Right renal cortex interstitium (tissue), 3 donors: ENCODE results near the gene RGPD5. TPM values are rescaled to one million over a fixed set of nuclear protein-coding genes. Genes with fewer than 3 reads are reported as not detected.
"Not testable (repeated sequence)": the region's sequence is repeated elsewhere in the genome, so short reads cannot be mapped to it uniquely, and the experiment has no call there.

ENCODE experiments used
- DNase-seq, 3 donors: peaks; one replicate each; pipeline ENCODE4 v3.0.0-alpha.2; 2013; ENCODE audit warnings: low read depth in 3 of 3, low spot score in 2 of 3
- polyA plus RNA-seq, 3 donors: library from polyadenylated mRNA; unstranded; fragments of 120-200 nt; gene quantifications; one replicate each; pipeline ENCODE4 v1.2.1, GENCODE V29; 2013; ENCODE audit not compliant: insufficient read length in 3 of 3

Gene RGPD5
- 10 to 100 TPM in 2 of 3 donors, 1 to 10 TPM in 1; 8.7 to 15.3 (median 10.4) TPM for polyA plus RNA-seq

DNA sequence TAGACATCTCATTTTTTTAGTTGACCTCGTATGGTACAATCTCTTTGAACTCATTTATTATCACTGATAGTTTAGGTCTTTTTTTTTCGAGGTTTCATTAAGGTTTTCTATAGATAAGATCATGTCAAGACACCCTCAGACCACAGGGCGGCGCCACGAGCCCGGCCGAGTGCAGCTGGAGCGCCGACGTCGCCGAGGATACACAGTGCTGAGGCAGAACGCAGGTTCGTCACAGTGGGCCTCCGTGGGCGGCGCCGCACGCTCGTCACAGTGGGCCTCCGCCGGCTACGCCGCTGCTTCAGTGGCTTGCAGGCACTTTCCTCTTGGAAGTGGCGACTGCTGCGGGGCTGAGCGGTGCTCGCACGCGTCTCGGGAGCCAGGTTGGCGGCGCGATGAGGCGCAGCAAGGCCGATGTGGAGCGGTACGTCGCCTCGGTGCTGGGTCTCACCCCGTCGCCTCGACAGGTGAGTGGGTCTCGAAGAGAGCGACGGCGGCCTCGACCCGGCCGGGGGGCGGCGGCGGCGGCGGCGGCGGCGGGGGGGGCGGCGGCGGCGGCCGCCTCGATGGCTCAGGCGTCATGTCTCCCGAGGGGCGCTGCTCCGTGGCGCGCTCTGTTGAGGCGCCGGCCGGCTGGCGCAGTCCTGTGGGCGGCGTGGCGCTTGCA is at the start of gene RGPD5:
Gene RGPD5, plus strand, starts transcription at position 232 of the 664 bp plus-strand sequence. Its CDS starts 161 bp downstream, at position 393.
- not testable (repeated sequence) for DNase-seq

GRCh38 chr2:109751572-109751971 is 42.5 kb upstream of the RGPD5 start:
- not testable (repeated sequence) for DNase-seq

DNA sequence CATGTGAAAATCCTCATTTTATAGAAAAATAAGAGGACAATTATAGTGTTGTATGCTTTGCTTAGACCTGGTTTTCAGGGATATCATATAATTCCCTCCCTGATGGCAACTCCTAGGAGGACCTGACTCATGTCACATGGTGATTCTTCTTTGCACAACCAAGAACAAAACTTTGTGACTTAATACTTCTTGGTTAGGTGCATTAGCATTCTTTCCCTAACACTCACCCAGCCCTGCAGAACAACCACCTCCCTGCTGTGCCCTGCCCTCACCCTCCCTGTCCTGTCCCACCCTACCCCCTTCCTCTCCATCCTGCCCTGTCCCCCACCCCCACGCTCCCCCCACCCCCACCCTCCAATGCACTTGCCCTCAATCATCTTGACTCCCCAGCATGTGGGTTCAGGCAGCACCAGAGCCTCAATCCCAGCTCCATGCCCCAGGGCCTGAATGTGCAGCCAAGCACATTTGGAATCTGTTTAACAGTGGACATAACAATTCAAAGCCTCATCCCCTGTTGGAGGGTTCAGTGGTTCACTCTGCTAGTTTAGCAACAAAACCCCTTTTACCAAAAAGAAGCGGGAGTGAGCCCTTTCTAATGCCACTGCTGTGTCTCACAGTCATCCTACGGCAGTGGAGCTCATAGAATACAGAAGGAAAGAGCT is 36.8 kb upstream of the RGPD5 start:
- not testable (repeated sequence) for DNase-seq

DNA sequence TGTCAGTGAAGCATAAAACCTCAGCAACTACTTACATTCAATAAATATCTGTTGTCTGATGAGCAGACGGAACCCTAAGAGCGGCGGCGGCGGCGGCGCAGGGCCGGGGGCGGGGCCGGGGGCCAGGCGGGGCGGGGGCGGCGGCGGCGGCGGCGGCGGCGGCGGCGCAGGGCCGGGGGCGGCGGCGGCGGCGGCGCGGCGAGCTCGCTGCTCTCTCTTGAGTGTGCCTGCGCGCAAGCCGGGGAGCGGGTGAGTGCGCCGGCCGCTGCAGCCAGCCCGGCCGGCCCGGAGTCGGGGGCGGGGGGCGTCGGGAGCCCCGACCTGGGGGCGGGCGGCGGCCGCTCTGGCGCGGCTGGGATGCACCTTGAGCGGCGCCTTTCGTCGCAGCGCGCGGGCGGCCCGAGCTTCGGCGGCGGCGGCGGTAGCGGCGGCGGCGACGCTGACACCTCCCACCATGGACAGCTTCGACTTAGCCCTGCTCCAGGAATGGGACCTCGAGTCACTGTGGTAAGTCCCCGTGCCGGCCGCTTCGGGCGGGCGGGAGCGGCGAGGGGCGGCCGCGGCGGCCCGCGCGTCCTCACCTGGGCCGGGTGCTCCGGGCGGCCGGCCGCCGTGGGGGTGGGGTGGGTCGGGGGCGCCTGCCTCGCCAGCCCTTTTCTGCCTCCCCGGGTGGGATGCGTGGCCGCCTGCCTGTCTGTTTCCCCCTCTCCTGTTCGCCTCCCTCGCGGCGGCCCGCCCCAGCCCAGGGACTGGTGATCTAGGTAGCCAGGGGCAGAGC is 33.7 kb upstream of the RGPD5 start:
- DNase-seq: not testable (repeated sequence)

GRCh38 chr2:109761043-109761454 is 33.1 kb upstream of the RGPD5 start:
- not testable (repeated sequence) for DNase-seq

GRCh38 chr2:109761976-109762375 is 32.1 kb upstream of the RGPD5 start:
- not testable (repeated sequence) for DNase-seq

DNA sequence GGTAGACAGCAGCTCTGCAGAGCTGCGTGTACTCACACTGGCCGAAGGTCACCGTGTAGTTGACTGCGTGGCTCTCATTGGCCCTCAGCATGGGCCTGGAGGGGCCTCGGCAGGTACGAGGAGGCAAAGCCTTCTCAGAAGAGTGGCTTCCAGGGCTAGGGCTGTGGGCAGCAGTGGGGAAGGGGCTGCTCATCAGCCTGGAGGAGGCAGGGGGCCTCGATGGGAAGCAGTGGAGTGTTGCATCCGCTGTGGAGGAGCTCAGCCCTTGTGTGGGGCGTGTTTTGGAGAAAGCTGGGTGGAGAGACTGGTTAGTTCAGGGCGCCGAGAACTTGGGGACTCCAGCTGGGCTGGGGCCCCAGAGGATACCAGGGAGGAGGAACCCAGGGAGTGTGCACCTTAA is 28.0 kb upstream of the RGPD5 start:
- not testable (repeated sequence) for DNase-seq

- DNase-seq: not testable (repeated sequence)
Measured at GRCh38 chr2:109766886-109767578, 27.1 kb upstream of the RGPD5 start.

DNA sequence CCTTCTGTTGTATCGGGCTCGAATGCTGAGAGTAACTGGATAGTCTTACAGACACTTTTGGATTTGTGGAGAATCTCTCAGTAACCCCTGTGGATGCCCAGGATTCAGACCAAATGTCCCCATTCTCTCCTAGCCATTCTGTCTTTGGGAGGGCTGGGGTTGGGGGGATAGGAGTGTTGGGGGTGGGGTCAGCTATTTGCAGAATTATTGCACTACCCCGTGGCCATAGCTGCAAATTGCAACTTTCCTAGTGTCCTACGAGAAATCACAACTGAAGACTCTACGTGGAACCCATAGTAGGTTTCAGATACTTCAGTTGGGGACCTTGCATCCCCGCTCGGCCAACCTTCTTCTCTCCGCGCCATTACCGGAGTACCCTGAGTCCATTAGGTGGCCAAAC is 25.2 kb upstream of the RGPD5 start:
- DNase-seq: not testable (repeated sequence)

DNA sequence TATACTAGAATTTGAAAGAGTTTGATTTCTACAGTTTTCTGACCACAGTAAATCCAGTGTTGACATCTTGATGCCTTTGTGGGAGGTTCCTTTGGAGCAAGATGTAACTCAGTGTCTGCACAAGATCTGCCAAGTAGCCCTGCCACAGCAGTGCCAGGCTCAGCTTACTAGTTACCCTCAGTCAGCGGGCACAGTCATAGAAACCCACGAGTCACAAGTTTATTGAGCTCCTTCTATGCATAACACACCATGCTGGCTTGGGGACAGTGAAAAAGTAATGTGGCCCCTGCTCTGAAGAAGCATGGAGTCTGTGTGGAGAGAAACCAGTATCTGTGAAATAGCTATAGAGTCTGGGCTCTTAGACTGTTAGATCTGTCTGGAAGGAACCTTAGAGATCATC is 15.0 kb upstream of the RGPD5 start:
- DNase-seq: not testable (repeated sequence)

GRCh38 chr2:109781147-109781816 is 12.8 kb upstream of the RGPD5 start:
- not testable (repeated sequence) for DNase-seq

GRCh38 chr2:109782446-109782993 is 11.6 kb upstream of the RGPD5 start:
- not testable (repeated sequence) for DNase-seq

DNA sequence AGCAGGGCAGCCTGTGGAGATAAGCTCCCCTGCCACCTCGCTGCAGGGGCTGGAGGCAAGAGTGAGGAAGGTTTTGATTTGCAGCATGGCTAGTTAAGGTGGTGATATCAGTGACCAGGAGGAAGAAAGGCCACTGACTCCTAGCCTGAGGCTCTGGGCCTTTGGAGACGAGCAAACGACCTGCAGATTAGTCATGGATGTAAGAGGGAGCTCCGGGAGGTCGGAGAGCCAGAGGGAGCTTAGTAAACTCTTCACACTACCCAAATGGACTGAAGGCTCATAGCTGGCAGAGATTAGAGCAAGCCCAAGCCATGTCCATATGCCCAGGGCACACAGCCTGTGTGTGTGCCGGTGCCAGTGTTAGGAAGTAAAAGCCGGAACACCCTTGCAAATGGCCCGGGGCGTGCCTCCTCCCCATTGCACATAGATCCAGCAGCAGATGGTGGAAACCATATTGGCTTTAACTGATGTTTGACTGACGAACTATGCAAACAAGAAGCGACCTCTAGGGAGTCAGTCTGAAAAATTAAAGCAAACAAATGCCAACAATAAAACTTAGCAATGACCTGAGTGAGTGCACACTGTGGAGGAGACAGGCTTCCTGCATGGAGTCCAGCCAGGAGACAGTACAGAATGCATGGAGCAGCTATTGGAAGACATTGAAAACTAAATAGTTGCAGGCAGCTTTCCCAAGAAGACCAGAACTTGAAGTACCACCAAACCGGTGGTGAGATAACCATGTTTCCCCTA is 2.4 kb upstream of the RGPD5 start:
- DNase-seq: not testable (repeated sequence)

GRCh38 chr2:109792659-109793058 is 1.4 kb upstream of the RGPD5 start:
- DNase-seq: not testable (repeated sequence)

GRCh38 chr2:109871129-109871751 is 77.1 kb downstream of the RGPD5 start:
- not testable (repeated sequence) for DNase-seq

DNA sequence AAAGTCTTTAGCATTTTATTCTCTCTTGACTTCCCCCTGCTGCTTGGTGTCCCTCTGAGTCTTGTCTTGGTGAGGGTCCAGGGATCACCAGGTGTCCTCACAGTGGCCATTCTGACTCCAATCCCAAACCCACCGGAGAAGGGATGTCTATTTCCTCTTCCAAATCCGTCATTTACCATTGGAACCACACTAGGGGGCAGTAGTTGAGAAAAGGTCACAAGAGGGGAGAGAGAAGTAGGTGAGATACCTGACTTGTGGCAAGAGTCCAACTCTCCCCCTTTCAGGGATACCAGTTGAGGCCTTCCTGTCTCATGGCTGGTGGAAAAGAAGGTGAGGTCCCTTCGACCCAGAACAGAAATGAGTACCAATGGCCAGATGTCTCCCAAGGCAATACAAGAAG is 82.5 kb downstream of the RGPD5 start:
- DNase-seq: not testable (repeated sequence)

DNA sequence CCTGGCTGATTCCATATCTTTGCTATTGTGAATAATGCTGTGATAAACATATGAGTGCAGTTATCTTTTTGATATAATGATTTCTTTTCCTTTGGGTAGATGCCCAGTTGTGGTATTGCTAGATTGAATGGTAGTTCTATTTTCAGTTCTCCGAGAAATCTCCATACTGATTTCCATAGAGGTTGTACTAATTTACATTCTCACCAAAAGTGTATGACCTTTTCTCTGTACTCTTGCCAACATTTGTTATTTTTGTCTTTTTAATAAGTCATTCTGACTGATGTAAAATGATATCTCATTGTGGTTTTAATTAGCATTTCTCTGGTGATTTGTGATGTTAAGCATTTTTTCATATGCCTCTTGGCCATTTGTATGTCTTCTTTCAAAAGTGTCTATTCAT is 88.0 kb downstream of the RGPD5 start:
- DNase-seq: not testable (repeated sequence)

DNA sequence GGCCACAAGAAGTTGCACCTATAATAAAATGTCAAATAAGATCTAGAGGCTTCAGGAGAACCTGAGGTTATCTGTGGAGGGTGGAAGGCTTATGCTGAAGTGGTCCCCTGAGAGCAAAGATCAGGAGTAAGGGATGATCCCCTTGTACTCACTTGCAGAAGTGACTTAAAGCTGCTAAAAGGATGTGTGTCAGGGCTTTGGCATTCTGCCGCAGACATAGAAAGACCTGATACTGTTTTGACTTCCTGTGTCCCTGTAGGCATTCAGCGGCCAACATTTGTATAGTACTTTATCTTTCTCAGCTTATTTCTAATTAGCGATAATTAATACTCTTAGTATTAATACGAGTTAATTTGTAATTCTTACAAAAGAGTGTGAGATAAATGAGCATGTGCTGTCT is 94.3 kb downstream of the RGPD5 start:
- not testable (repeated sequence) for DNase-seq

DNA sequence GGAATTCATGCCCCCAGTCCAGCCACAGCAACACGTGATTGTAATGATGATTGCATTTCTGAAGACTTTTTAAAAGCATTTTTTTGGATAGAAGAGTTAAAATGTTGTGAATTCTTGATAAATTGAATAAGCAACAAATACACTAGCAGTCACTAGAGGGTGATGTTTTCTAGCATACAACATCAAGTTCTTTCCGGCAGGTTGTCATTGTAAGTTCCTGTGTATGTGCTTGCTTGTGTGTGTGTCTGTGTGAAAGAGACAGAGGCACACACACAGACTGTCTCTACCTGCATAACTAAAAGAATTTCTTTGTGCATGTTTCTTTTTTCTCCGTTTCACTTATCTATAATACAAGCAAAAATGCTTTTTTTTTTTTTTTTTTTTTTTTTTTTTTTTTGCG is 95.8 kb downstream of the RGPD5 start:
- not testable (repeated sequence) for DNase-seq
